DOHH2 (cell line): ENCODE data around the gene BAX.

Source experiments
- H3F3A ChIP-seq: fragments of 200-600 bp; sonication (generic), shearing (Covaris generic); 2 replicates; pipeline ENCODE4 v1.6.0; 2016; ENCODE audit warnings: antibody characterized with exemption, mild to moderate bottlenecking; ENCODE audit not compliant: control insufficient read depth, insufficient read depth
- H3K27ac ChIP-seq: fragments of 200-600 bp; sonication (generic); 2 replicates; pipeline ENCODE4 v1.5.1; 2014; ENCODE audit warnings: low read depth, mild to moderate bottlenecking, low read length, moderate library complexity
- H3K27me3 ChIP-seq: fragments of 200-600 bp; sonication (generic); 2 replicates; pipeline ENCODE4 v1.6.1; 2014; ENCODE audit warnings: mild to moderate bottlenecking, low read length, mixed read lengths; ENCODE audit not compliant: control insufficient read depth
- H3K36me3 ChIP-seq: fragments of 200-600 bp; sonication (generic); 2 replicates; pipeline ENCODE4 v1.6.1; 2014; ENCODE audit warnings: mild to moderate bottlenecking, low read length, moderate library complexity, mixed read lengths; ENCODE audit not compliant: control insufficient read depth
- H3K4me1 ChIP-seq: fragments of 200-600 bp; sonication (generic); 2 replicates; pipeline ENCODE4 v1.6.1; 2014; ENCODE audit warnings: mild to moderate bottlenecking, low read length, mixed read lengths; ENCODE audit not compliant: control insufficient read depth
- H3K4me2 ChIP-seq: fragments of 200-600 bp; sonication (generic); 2 replicates; pipeline ENCODE4 v1.6.0; 2014; ENCODE audit warnings: mild to moderate bottlenecking, low read length, moderate library complexity
- H3K4me3 ChIP-seq: fragments of 200-600 bp; sonication (generic); 2 replicates; pipeline ENCODE4 v1.5.1; 2014; ENCODE audit warnings: mild to moderate bottlenecking, low read length, mixed read lengths
- H3K79me2 ChIP-seq: fragments of 200-600 bp; sonication (generic); 2 replicates; pipeline ENCODE4 v1.6.1; 2014; ENCODE audit warnings: mild to moderate bottlenecking, low read length, mixed read lengths; ENCODE audit not compliant: control insufficient read depth
- H3K9me2 ChIP-seq: fragments of 200-600 bp; sonication (generic); replicated peaks from 2 replicates; pipeline ENCODE4 v1.6.1; 2014; ENCODE audit warnings: mild to moderate bottlenecking, low read length, mixed read lengths; ENCODE audit not compliant: control insufficient read depth
- H3K9me3 ChIP-seq: fragments of 200-600 bp; sonication (generic); 2 replicates; pipeline ENCODE4 v1.6.1; 2014; ENCODE audit warnings: antibody characterized with exemption, low read length, mixed read lengths; ENCODE audit not compliant: control insufficient read depth, insufficient read depth
- H4K20me1 ChIP-seq: fragments of 200-600 bp; sonication (generic); 2 replicates; pipeline ENCODE4 v1.6.0; 2014; ENCODE audit warnings: low read depth, mild to moderate bottlenecking, antibody characterized with exemption, low read length, moderate library complexity; ENCODE audit not compliant: control insufficient read depth, insufficient read depth
- EZH2phosphoT487 ChIP-seq: fragments of 200-600 bp; sonication (generic); IDR thresholded peaks from 2 replicates; pipeline ENCODE4 v1.6.1; 2017; ENCODE audit warnings: borderline replicate concordance, mild to moderate bottlenecking, antibody characterized with exemption, low read length, moderate library complexity, mixed read lengths
- TF ChIP-seq, protein P1 (sequence below): fragments of 200-600 bp; sonication (generic); IDR thresholded peaks from one replicate; pipeline ENCODE4 v1.5.1; 2014; ENCODE audit warnings: antibody characterized with exemption, mild to moderate bottlenecking, low read depth, low read length; ENCODE audit not compliant: poor library complexity, severe bottlenecking

Gene BAX

DNA sequence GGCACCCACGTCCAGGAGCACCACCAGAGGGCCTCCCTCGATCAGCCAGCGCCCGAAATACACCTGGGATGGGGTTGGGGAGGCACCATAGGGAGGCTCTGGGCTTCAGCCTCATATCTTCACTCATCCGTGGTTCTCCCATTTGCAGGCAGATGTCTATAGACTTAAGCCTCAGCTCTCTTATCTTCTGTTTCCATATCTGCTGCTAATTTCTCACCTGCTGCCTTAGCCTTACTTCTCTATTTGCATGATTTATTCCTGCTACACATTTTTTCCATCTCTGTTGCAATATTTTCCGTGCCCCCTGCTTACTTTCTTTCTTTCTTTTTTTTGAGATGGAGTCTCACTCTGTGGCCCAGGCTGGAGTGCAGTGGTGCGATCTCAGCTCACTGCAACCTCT, 32.6 kb downstream of the BAX start:
- Histone ChIP-seq H3K9me3 (no peaks in the 10 kb centered on the region), H3K4me3 (no peak overlapping the region), H3K9me2 (no peaks in the 10 kb centered on the region), H4K20me1 (no peaks in the 10 kb centered on the region), H3K79me2 (peaks cover 13% of the 10 kb centered on the region), H3K27me3 (no peaks in the 10 kb centered on the region), H3K36me3 (peaks cover 35% of the 10 kb centered on the region), H3K4me1 (peaks cover 8% of the 10 kb centered on the region), H3K4me2 (no peak overlapping the region), H3K27ac (no peak overlapping the region), H3F3A (no peaks in the 10 kb centered on the region)
- TF ChIP-seq, protein P1, sequence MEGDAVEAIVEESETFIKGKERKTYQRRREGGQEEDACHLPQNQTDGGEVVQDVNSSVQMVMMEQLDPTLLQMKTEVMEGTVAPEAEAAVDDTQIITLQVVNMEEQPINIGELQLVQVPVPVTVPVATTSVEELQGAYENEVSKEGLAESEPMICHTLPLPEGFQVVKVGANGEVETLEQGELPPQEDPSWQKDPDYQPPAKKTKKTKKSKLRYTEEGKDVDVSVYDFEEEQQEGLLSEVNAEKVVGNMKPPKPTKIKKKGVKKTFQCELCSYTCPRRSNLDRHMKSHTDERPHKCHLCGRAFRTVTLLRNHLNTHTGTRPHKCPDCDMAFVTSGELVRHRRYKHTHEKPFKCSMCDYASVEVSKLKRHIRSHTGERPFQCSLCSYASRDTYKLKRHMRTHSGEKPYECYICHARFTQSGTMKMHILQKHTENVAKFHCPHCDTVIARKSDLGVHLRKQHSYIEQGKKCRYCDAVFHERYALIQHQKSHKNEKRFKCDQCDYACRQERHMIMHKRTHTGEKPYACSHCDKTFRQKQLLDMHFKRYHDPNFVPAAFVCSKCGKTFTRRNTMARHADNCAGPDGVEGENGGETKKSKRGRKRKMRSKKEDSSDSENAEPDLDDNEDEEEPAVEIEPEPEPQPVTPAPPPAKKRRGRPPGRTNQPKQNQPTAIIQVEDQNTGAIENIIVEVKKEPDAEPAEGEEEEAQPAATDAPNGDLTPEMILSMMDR: no peak
- no peak for TF ChIP-seq EZH2phosphoT487

DNA sequence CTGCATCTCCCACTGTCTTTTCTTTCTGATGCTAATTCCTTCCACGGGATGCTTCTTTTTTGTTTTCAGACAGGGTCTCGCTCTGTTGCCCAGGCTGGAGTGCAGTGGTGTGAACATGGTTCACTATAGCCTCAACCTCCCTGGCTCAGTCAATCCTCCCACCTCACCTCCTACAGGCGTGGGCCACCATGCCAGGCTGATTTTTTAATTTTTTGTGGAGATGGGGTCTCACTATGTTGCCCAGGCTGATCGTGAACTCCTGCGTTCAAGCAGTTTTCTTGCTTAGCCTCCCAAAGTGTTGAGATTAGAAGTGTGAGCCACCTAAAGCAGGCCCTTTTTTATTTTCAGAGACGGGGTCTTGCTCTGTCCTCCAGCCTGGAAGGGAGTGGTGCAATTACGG, 33.6 kb downstream of the BAX start:
- H3K27me3 ChIP-seq: no peaks in the 10 kb centered on the region
- H3K9me3 ChIP-seq: no peaks in the 10 kb centered on the region
- no peaks in the 10 kb centered on the region for H3F3A ChIP-seq
- H3K36me3 ChIP-seq: peaks cover 27% of the 10 kb centered on the region
- TF ChIP-seq, protein P1: no peak
- no peak for TF ChIP-seq EZH2phosphoT487
- H3K9me2 ChIP-seq: no peaks in the 10 kb centered on the region
- no peak overlapping the region for H3K4me3 ChIP-seq
- no peaks in the 10 kb centered on the region for H4K20me1 ChIP-seq
- H3K4me1 ChIP-seq: peaks cover 8% of the 10 kb centered on the region
- H3K27ac ChIP-seq: no peak overlapping the region
- peaks cover 20% of the 10 kb centered on the region for H3K79me2 ChIP-seq
- no peak overlapping the region for H3K4me2 ChIP-seq

GRCh38 chr19:48988860-48989259, 34.2 kb downstream of the BAX start:
- TF ChIP-seq, protein P1: no peak
- TF ChIP-seq EZH2phosphoT487: no peak
- H3F3A ChIP-seq: no peaks in the 10 kb centered on the region
- H3K4me2 ChIP-seq: no peak overlapping the region
- H3K79me2 ChIP-seq: peaks cover 22% of the 10 kb centered on the region
- H3K27me3 ChIP-seq: no peaks in the 10 kb centered on the region
- H3K9me3 ChIP-seq: no peaks in the 10 kb centered on the region
- peaks cover 25% of the 10 kb centered on the region for H3K36me3 ChIP-seq
- no peak overlapping the region for H3K4me3 ChIP-seq
- no peaks in the 10 kb centered on the region for H4K20me1 ChIP-seq
- H3K9me2 ChIP-seq: no peaks in the 10 kb centered on the region
- no peak overlapping the region for H3K27ac ChIP-seq
- H3K4me1 ChIP-seq: peaks cover 8% of the 10 kb centered on the region

DNA sequence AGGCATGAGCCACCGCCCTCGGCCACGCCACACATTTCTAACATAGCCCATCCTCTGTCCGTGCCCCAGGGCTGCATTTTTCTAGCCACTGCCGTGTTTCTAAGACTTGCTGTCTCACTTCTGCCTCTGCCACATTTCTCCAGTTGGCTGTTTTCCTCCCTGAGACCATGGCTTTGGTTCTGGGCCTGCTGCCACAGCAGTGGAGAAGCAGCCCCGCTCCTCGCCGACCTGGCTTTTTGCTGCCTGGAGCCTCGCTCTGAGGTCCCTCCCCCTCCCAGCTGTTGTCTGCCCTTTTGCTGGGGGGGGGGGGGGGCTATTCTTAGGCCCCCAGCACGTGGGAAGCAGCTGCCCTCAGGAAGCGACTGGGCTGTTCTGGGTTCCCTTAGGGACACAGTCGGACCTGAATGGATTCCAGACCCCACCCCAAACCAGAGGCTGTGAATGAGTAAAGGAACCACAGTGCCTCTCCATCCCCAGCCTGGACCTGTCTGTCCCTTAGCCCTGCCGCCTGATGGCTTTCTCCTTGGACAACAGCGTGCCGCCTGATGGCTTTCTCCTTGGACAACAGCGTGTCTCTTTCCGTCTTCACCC, 35.1 kb downstream of the BAX start:
- Histone ChIP-seq H3K36me3 (peaks cover 32% of the 10 kb centered on the region), H3K9me3 (no peaks in the 10 kb centered on the region), H4K20me1 (no peaks in the 10 kb centered on the region), H3K79me2 (peaks cover 31% of the 10 kb centered on the region), H3K4me3 (no peak overlapping the region), H3K27me3 (no peaks in the 10 kb centered on the region), H3K4me1 (peaks cover 13% of the 10 kb centered on the region), H3K9me2 (no peaks in the 10 kb centered on the region), H3F3A (no peaks in the 10 kb centered on the region), H3K27ac (no peak overlapping the region), H3K4me2 (no peak overlapping the region)
- no peak for TF ChIP-seq EZH2phosphoT487
- TF ChIP-seq, protein P1: no peak
